ENCODE results near the gene TBX18. TPM values are rescaled to one million over a fixed set of nuclear protein-coding genes. Genes with fewer than 3 reads are reported as not detected.

The TBX18 gene
- total RNA-seq, 1 donor: 64.1 TPM

- no peaks in the 10 kb centered on the region for H3K27me3 ChIP-seq (ENCODE audit: insufficient read depth, low read length)
- no peaks in the 10 kb centered on the region for H3K79me2 ChIP-seq (ENCODE audit: insufficient read depth, low read length)
- no peak overlapping the region for H3K27ac ChIP-seq (ENCODE audit: low read depth, low read length)
- H2AFZ ChIP-seq (ENCODE audit: low read length): no peak overlapping the region
- H3K36me3 ChIP-seq (ENCODE audit: insufficient read depth, low read length): peaks cover 33% of the 10 kb centered on the region
- peaks cover under 1% of the 10 kb centered on the region for H3K4me1 ChIP-seq (ENCODE audit: insufficient read depth, low read length)
- no peak overlapping the region for H3K4me2 ChIP-seq (ENCODE audit: insufficient read depth, low read length)
- no peak overlapping the region for H3K4me3 ChIP-seq (ENCODE audit: insufficient read depth, low read length)
- no peak for DNase-seq (ENCODE audit: insufficient read length, low spot score, missing footprints)
- no peak for TF ChIP-seq CTCF (IDR thresholded peaks at IDR 0.05; ENCODE audit: extremely low read depth, low read depth, low read length)
- no peaks in the 10 kb centered on the region for H3K9me3 ChIP-seq (ENCODE audit: low read depth, low read length)
- H4K20me1 ChIP-seq (ENCODE audit: insufficient read depth, low read length): no peaks in the 10 kb centered on the region
Observed at GRCh38 chr6:84733889-84734288, 30.5 kb downstream of the TBX18 start.

DNA sequence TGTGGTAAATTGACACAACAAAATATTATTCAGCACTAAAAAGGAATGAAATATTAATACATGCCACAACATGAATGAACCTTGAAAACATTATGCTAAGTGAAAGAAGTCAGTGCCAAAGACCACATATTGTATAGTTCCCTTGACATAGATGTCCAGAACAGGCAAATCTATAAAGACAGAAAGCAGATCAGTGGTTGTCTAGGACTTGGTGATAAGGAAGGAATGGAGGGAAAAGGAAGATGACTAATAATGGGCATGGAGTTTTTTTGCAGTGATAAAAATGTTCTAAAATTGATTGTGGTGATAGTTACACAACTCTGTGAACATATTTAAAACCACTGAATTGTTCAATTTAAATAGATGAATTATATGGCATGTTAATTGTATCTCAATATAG lies 32.5 kb downstream of the TBX18 start:
- Histone ChIP-seq H3K4me1 (ENCODE audit: insufficient read depth, low read length) (no peaks in the 10 kb centered on the region), H3K4me3 (ENCODE audit: insufficient read depth, low read length) (no peak overlapping the region), H3K27me3 (ENCODE audit: insufficient read depth, low read length) (no peaks in the 10 kb centered on the region), H3K79me2 (ENCODE audit: insufficient read depth, low read length) (no peaks in the 10 kb centered on the region), H2AFZ (ENCODE audit: low read length) (no peak overlapping the region), H3K4me2 (ENCODE audit: insufficient read depth, low read length) (no peak overlapping the region), H4K20me1 (ENCODE audit: insufficient read depth, low read length) (no peaks in the 10 kb centered on the region), H3K27ac (ENCODE audit: low read depth, low read length) (no peak overlapping the region), H3K36me3 (ENCODE audit: insufficient read depth, low read length) (peaks cover 14% of the 10 kb centered on the region), H3K9me3 (ENCODE audit: low read depth, low read length) (no peaks in the 10 kb centered on the region)
- TF ChIP-seq CTCF (IDR thresholded peaks at IDR 0.05; ENCODE audit: extremely low read depth, low read depth, low read length): no peak
- no peak for DNase-seq (ENCODE audit: insufficient read length, low spot score, missing footprints)

- H3K4me3 ChIP-seq (ENCODE audit: insufficient read depth, low read length): no peak overlapping the region
- no peak for TF ChIP-seq CTCF (IDR thresholded peaks at IDR 0.05; ENCODE audit: extremely low read depth, low read depth, low read length)
- no peaks in the 10 kb centered on the region for H3K27me3 ChIP-seq (ENCODE audit: insufficient read depth, low read length)
- peaks cover 8% of the 10 kb centered on the region for H3K36me3 ChIP-seq (ENCODE audit: insufficient read depth, low read length)
- no peaks in the 10 kb centered on the region for H3K9me3 ChIP-seq (ENCODE audit: low read depth, low read length)
- H3K27ac ChIP-seq (ENCODE audit: low read depth, low read length): no peak overlapping the region
- no peak overlapping the region for H2AFZ ChIP-seq (ENCODE audit: low read length)
- no peaks in the 10 kb centered on the region for H4K20me1 ChIP-seq (ENCODE audit: insufficient read depth, low read length)
- H3K79me2 ChIP-seq (ENCODE audit: insufficient read depth, low read length): no peaks in the 10 kb centered on the region
- H3K4me2 ChIP-seq (ENCODE audit: insufficient read depth, low read length): no peak overlapping the region
- H3K4me1 ChIP-seq (ENCODE audit: insufficient read depth, low read length): no peaks in the 10 kb centered on the region
- DNase-seq (ENCODE audit: insufficient read length, low spot score, missing footprints): no peak
Observed at GRCh38 chr6:84731401-84731800, 33.0 kb downstream of the TBX18 start.

- H3K27me3 ChIP-seq (ENCODE audit: insufficient read depth, low read length): no peaks in the 10 kb centered on the region
- no peak for DNase-seq (ENCODE audit: insufficient read length, low spot score, missing footprints)
- no peak overlapping the region for H3K4me2 ChIP-seq (ENCODE audit: insufficient read depth, low read length)
- no peaks in the 10 kb centered on the region for H3K79me2 ChIP-seq (ENCODE audit: insufficient read depth, low read length)
- no peak overlapping the region for H2AFZ ChIP-seq (ENCODE audit: low read length)
- TF ChIP-seq CTCF (IDR thresholded peaks at IDR 0.05; ENCODE audit: extremely low read depth, low read depth, low read length): peak; percentile 52
- H3K36me3 ChIP-seq (ENCODE audit: insufficient read depth, low read length): no peaks in the 10 kb centered on the region
- H3K4me1 ChIP-seq (ENCODE audit: insufficient read depth, low read length): no peaks in the 10 kb centered on the region
- no peak overlapping the region for H3K4me3 ChIP-seq (ENCODE audit: insufficient read depth, low read length)
- no peaks in the 10 kb centered on the region for H4K20me1 ChIP-seq (ENCODE audit: insufficient read depth, low read length)
- no peaks in the 10 kb centered on the region for H3K9me3 ChIP-seq (ENCODE audit: low read depth, low read length)
- no peak overlapping the region for H3K27ac ChIP-seq (ENCODE audit: low read depth, low read length)
Observed at GRCh38 chr6:84728602-84729001, 35.8 kb downstream of the TBX18 start.

Measured in osteoblast (primary cell).